ENCODE results near the gene CEP350.

DNA sequence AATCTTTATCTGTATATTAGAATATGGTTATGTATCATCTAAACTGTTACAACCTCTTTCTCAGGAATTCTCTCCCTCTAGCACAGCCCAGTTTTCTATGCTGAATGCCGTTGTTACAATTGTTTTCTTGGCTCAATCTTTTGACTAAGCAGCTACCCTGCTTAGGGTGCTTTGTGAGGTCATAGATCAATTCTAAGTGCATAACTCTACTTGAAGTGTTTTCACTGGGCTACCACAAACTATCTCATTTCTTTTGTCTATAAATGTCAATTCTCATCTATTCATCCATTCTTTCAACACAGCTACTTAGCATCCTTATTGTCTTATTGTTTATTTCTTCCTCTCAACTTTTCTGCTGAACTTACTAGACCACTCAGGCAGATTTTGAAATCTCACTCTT, 77.1 kb downstream of the CEP350 start:
- no peak for TF ChIP-seq POLR2AphosphoS5 (IDR thresholded peaks at IDR 0.05)
- TF ChIP-seq CTCF (IDR thresholded peaks at IDR 0.05), result no peak
- no peak for TF ChIP-seq POLR2A (IDR thresholded peaks at IDR 0.05)
